MM.1S (cell line): ENCODE measurements around the gene TMEM238.

Experiments
- CTCF ChIP-seq: fragments of 300-600 bp; sonication (generic); IDR thresholded peaks from 2 replicates; pipeline ENCODE4 v1.5.1; 2016; ENCODE audit warnings: antibody characterized with exemption, low read length, mixed read lengths
- EZH2 ChIP-seq: fragments of 300-600 bp; sonication (generic); optimal IDR thresholded peaks from 2 replicates; pipeline ENCODE3; 2017; ENCODE audit warnings: low read depth, mild to moderate bottlenecking, antibody characterized with exemption, low read length, mixed read lengths

DNA sequence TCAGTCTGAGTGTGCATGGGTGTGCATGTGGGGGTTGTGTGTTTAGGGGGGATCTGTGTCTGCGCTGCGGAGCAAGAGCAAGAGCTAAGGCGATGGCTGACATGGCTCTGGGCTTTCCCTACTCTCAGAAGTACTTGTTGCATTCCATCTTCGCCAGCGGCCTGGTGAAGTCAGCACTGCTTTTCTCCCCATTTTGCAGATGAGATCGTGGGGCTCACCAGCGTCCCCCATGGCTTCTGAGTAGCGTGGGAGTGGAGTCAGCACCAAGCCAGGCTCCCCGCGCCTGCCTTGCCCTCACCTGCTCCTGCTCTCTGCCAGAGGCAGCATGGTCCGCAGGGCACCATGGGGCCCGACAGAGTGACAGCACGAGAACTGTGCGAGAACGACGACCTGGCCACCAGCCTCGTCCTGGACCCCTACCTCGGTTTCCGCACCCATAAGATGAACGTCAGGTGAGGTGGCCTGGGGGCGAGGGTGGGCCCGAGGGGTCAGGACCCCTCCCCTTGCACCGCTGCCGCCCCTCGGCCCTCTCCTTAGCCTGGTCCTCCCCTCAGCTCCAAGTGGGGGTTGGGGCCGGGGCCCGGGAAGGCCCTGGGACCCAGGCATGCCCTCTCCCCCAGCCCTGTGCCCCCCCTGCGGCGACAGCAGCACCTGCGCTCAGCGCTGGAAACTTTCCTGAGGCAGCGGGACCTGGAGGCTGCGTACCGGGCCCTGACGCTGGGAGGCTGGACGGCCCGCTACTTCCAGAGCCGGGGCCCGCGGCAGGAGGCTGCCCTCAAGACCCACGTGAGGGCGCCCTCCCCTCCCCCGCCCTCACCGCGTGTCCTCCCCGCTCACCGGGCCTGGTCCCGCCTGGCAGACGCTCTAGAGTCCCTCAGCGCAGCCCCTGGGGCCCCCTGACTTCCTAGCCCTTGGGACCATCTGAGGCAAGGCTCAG, 42.2 kb downstream of the TMEM238 start:
- TF ChIP-seq CTCF (no peak), EZH2 (no peak)
